ENCODE measurements around the gene DLG2. TPM values are rescaled to one million over a fixed set of nuclear protein-coding genes. Genes with fewer than 3 reads are reported as not detected.

The DLG2 gene
- total RNA-seq, 1 donor from 2014 or later = 2.4 TPM

DNA sequence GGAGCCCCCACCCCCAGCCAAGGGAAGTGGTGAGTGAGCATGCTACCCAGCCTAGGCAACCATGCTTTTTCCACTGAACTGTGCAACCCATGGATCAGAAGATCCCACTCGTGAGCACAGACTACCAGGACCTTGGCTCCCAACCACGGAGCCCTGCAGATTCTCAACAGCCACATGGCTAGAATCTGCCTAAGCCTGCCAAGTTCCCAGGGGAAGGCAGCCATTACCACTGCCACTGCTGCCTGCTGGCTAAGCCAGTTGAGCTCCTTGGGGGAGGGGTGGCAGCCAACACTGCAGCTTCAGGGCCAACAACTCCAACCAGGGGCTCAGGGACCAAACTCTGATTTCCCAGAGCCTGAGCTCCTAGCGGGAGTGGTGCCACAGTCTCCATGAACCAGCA lies 195.8 kb downstream of the DLG2 start:
- DNase-seq (ENCODE audit: low spot score, unreplicated experiment) = no peak
- H3K27ac Mint-ChIP-seq = no peak overlapping the region
- H3K9me3 Mint-ChIP-seq (ENCODE audit: low read depth) = peaks cover 33% of the 10 kb centered on the region
- H3K27me3 Mint-ChIP-seq = no peaks in the 10 kb centered on the region
- H3K36me3 Mint-ChIP-seq (ENCODE audit: insufficient read depth) = no peaks in the 10 kb centered on the region
- no peak overlapping the region for H3K4me3 Mint-ChIP-seq (ENCODE audit: low read depth)
- H3K4me1 Mint-ChIP-seq (ENCODE audit: low read depth) = no peaks in the 10 kb centered on the region
- TF ChIP-seq, protein P1, sequence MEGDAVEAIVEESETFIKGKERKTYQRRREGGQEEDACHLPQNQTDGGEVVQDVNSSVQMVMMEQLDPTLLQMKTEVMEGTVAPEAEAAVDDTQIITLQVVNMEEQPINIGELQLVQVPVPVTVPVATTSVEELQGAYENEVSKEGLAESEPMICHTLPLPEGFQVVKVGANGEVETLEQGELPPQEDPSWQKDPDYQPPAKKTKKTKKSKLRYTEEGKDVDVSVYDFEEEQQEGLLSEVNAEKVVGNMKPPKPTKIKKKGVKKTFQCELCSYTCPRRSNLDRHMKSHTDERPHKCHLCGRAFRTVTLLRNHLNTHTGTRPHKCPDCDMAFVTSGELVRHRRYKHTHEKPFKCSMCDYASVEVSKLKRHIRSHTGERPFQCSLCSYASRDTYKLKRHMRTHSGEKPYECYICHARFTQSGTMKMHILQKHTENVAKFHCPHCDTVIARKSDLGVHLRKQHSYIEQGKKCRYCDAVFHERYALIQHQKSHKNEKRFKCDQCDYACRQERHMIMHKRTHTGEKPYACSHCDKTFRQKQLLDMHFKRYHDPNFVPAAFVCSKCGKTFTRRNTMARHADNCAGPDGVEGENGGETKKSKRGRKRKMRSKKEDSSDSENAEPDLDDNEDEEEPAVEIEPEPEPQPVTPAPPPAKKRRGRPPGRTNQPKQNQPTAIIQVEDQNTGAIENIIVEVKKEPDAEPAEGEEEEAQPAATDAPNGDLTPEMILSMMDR (IDR thresholded peaks at IDR 0.05; ENCODE audit: unreplicated experiment) = no peak

DNA sequence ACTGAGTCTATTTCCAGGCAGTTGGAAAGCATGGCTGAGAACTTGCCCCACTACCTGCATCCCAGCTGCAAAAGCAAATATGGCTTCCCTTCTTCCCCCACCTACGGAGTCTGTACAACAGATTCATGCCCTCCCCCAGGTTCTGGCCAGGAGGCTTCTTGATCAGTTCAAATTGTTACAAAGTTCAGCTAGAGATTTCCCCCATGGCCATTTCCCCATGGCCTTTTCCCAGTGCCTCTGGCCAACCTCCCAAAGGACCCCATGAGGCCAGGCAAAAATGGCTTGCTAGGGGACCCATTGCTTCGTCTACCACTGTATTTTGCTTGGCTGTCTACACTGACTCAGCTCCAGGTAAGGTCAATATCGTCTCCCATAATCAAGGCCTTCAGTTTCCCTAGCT lies 203.3 kb downstream of the DLG2 start:
- no peaks in the 10 kb centered on the region for H3K4me1 Mint-ChIP-seq (ENCODE audit: low read depth)
- no peak for DNase-seq (ENCODE audit: low spot score, unreplicated experiment)
- H3K27me3 Mint-ChIP-seq = no peaks in the 10 kb centered on the region
- no peak overlapping the region for H3K4me3 Mint-ChIP-seq (ENCODE audit: low read depth)
- H3K9me3 Mint-ChIP-seq (ENCODE audit: low read depth) = peaks cover 13% of the 10 kb centered on the region
- TF ChIP-seq, protein P1 (IDR thresholded peaks at IDR 0.05; ENCODE audit: unreplicated experiment) = no peak
- H3K27ac Mint-ChIP-seq = no peak overlapping the region
- H3K36me3 Mint-ChIP-seq (ENCODE audit: insufficient read depth) = no peaks in the 10 kb centered on the region

DNA sequence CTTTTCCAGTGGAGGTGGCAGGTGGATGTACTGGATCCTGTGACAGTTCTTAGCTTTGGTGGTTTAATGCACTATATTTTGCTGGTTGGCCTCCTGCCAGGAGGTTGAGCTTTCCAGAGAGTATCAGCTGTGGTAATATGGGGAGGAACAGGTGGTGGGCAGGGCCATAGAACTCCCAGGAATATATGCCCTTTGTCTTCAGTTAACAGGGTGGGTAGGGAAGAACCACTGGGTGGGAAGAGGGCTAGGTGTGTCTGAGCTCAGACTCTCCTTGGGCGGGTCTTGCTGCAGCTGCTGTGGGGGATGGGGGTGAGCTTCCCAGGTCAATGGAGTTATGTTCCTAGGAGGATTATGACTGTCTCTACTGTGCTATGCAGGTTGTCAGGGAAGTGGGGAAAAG lies 203.8 kb downstream of the DLG2 start:
- peaks cover 16% of the 10 kb centered on the region for H3K9me3 Mint-ChIP-seq (ENCODE audit: low read depth)
- no peaks in the 10 kb centered on the region for H3K27me3 Mint-ChIP-seq
- DNase-seq (ENCODE audit: low spot score, unreplicated experiment) = no peak
- H3K4me1 Mint-ChIP-seq (ENCODE audit: low read depth) = no peaks in the 10 kb centered on the region
- no peak overlapping the region for H3K27ac Mint-ChIP-seq
- TF ChIP-seq, protein P1 (IDR thresholded peaks at IDR 0.05; ENCODE audit: unreplicated experiment) = no peak
- H3K4me3 Mint-ChIP-seq (ENCODE audit: low read depth) = no peak overlapping the region
- H3K36me3 Mint-ChIP-seq (ENCODE audit: insufficient read depth) = no peaks in the 10 kb centered on the region

DNA sequence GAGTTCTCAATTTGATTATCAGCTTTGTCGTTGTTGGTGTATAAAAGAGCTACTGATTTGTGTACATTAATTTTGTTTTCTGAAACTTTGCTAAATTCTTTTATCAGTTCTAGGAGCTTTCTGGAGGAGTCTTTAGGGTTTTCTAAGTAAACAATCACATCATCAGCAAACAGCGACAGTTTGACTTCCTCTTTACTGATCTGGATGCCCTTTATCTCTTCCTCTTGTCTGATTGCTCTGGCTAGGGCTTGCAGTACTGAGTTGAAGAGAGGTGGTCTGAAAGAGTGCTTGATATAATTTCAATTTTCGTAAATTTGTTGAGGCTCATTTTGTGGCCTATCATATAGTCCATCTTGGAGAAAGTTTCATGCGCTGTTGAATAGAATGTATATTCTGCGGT lies 213.0 kb downstream of the DLG2 start:
- TF ChIP-seq, protein P1 (IDR thresholded peaks at IDR 0.05; ENCODE audit: unreplicated experiment) = no peak
- no peak for DNase-seq (ENCODE audit: low spot score, unreplicated experiment)
- Mint-ChIP-seq H3K4me1 (ENCODE audit: low read depth) (peaks cover 5% of the 10 kb centered on the region), H3K36me3 (ENCODE audit: insufficient read depth) (no peaks in the 10 kb centered on the region), H3K9me3 (ENCODE audit: low read depth) (peaks cover 25% of the 10 kb centered on the region), H3K27ac (no peak overlapping the region), H3K27me3 (no peaks in the 10 kb centered on the region), H3K4me3 (ENCODE audit: low read depth) (no peak overlapping the region)

DNA sequence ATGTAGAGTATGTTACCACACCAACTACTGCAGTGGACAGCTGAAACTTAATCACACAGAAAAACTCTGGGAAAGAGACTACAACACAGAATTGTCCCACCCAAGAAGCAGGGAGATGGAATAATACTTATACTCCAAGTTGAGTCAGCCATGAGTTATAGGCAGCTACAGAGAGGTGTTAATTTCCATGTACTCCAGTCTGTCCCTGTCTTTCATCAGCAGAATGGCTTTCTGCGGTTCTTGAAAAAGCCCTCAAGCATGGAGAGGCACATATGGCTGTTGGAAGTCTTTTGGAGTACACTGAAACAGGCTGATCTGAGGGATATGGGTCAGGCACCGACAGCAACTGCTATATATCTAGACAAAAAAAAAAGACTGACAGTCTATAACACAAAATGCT lies 219.5 kb downstream of the DLG2 start:
- H3K27ac Mint-ChIP-seq = no peak overlapping the region
- H3K4me3 Mint-ChIP-seq (ENCODE audit: low read depth) = no peak overlapping the region
- H3K4me1 Mint-ChIP-seq (ENCODE audit: low read depth) = peaks cover 7% of the 10 kb centered on the region
- no peak for DNase-seq (ENCODE audit: low spot score, unreplicated experiment)
- TF ChIP-seq, protein P1 (IDR thresholded peaks at IDR 0.05; ENCODE audit: unreplicated experiment) = no peak
- no peaks in the 10 kb centered on the region for H3K36me3 Mint-ChIP-seq (ENCODE audit: insufficient read depth)
- H3K9me3 Mint-ChIP-seq (ENCODE audit: low read depth) = no peaks in the 10 kb centered on the region
- no peaks in the 10 kb centered on the region for H3K27me3 Mint-ChIP-seq
